Central memory CD4-positive, alpha-beta T cell (primary cell): Measurements from ENCODE around the gene PRSS2.
"Not testable (repeated sequence)": the region's sequence is repeated elsewhere in the genome, so short reads cannot be mapped to it uniquely, and the experiment has no call there.

Source experiments
- DNase-seq: peaks from one replicate; pipeline ENCODE4 v3.0.0; 2022

Gene PRSS2

GRCh38 chr7:142760071-142760642 is 10.6 kb upstream of the PRSS2 start:
- no peak for DNase-seq

- DNase-seq: not testable (repeated sequence)
Observed at GRCh38 chr7:142761606-142762005, 9.2 kb upstream of the PRSS2 start.

- no peak for DNase-seq
Observed at GRCh38 chr7:142762104-142762503, 8.7 kb upstream of the PRSS2 start.

- DNase-seq: no peak
Observed at GRCh38 chr7:142767451-142767850, 3.3 kb upstream of the PRSS2 start.

- no peak for DNase-seq
Observed at GRCh38 chr7:142767861-142768260, 2.9 kb upstream of the PRSS2 start.

GRCh38 chr7:142768885-142769284 is 1.9 kb upstream of the PRSS2 start:
- DNase-seq: not testable (repeated sequence)

GRCh38 chr7:142771353-142771723 is 568 bp downstream of the PRSS2 start:
- no peak for DNase-seq

GRCh38 chr7:142772051-142772450 is 1.3 kb downstream of the PRSS2 start:
- no peak for DNase-seq

- DNase-seq: no peak
Observed at GRCh38 chr7:142772673-142773072, 1.9 kb downstream of the PRSS2 start.

GRCh38 chr7:142773230-142773629 is 2.5 kb downstream of the PRSS2 start:
- no peak for DNase-seq

GRCh38 chr7:142773937-142774744 is 3.4 kb downstream of the PRSS2 start:
- DNase-seq: no peak

GRCh38 chr7:142774826-142775225 is 4.1 kb downstream of the PRSS2 start:
- no peak for DNase-seq

GRCh38 chr7:142775351-142776115 is 4.8 kb downstream of the PRSS2 start:
- DNase-seq: not testable (repeated sequence)

- no peak for DNase-seq
Observed at GRCh38 chr7:142776206-142776844, 5.6 kb downstream of the PRSS2 start.

- DNase-seq: not testable (repeated sequence)
Observed at GRCh38 chr7:142776845-142777225, 6.1 kb downstream of the PRSS2 start.

GRCh38 chr7:142777318-142777717 is 6.5 kb downstream of the PRSS2 start:
- no peak for DNase-seq

- peak; percentile 75 for DNase-seq
Observed at GRCh38 chr7:142782922-142783900, 12.4 kb downstream of the PRSS2 start.

- DNase-seq: no peak
Observed at GRCh38 chr7:142784096-142784495, 13.3 kb downstream of the PRSS2 start.

GRCh38 chr7:142784716-142785115 is 13.9 kb downstream of the PRSS2 start:
- DNase-seq: peak; percentile 69

GRCh38 chr7:142785841-142786250 is 15.1 kb downstream of the PRSS2 start:
- peak; percentile 87 for DNase-seq

GRCh38 chr7:142787034-142787768 is 16.4 kb downstream of the PRSS2 start:
- no peak for DNase-seq
